ENCODE data around the gene GOLT1B. TPM values are rescaled to one million over a fixed set of nuclear protein-coding genes. Genes with fewer than 3 reads are reported as not detected.

Gene GOLT1B
- total and polyA plus RNA-seq, 2 of the 8 experiments (the other 6 are each of a cell fraction or from before 2014, with no cell fraction given): 18.3 to 38.3 TPM

GRCh38 chr12:21509768-21510167, 8.2 kb downstream of the GOLT1B start:
- Histone ChIP-seq H4K91ac (replicated peaks; ENCODE audit: insufficient read length, low read length) (no peak overlapping the region), H2AFZ (ENCODE audit: low read length) (no peak overlapping the region), H3K23me2 (ENCODE audit: low read depth, low read length) (no peaks in the 10 kb centered on the region), H3K56ac (replicated peaks; ENCODE audit: insufficient read length, low read depth, low read length) (no peak overlapping the region), H4K5ac (ENCODE audit: insufficient read length, low read depth, low read length) (no peak overlapping the region), H2BK120ac (replicated peaks; ENCODE audit: low read depth, low read length) (no peak overlapping the region), H3K9me3 (ENCODE audit: insufficient read depth in 2 of 2, low read depth in 1 of 2, low read length in 1 of 2) (no peaks in the 10 kb centered on the region), H3K4me1 (replicated peaks in 1 of 4; ENCODE audit: control insufficient read depth in 3 of 4, insufficient read depth in 4 of 4, low read length in 3 of 4) (no peaks in the 10 kb centered on the region), H3K4me2 (ENCODE audit: insufficient read depth in 1 of 2, low read depth in 2 of 2, low read length in 2 of 2) (no peak overlapping the region), H3K14ac (ENCODE audit: insufficient read length) (no peak overlapping the region), H3K18ac (ENCODE audit: extremely low read depth, low read length) (no peak overlapping the region), H2BK12ac (ENCODE audit: low read depth, low read length) (no peak overlapping the region), H3K36me3 (ENCODE audit: control insufficient read depth in 2 of 4, insufficient read depth in 4 of 4, low read length in 3 of 4) (peaks cover 0 to 24% (median 7%) of the 10 kb centered on the region in 4 experiments; a peak in 4 of 8 replicates), H3K79me1 (ENCODE audit: low read depth, low read length) (no peaks in the 10 kb centered on the region), H3K4me3 (ENCODE audit: extremely low read depth in 1 of 4, insufficient read depth in 2 of 4, low read depth in 3 of 4, low read length in 4 of 4) (no peak overlapping the region), H3K79me2 (ENCODE audit: control insufficient read depth in 1 of 2, insufficient read depth in 2 of 2, low read length in 2 of 2) (peaks cover 0 to 23% of the 10 kb centered on the region in 2 experiments; a peak in 2 of 4 replicates), H2BK15ac (ENCODE audit: low read length) (no peak overlapping the region), H3K9ac (replicated peaks in 1 of 4; ENCODE audit: extremely low read depth in 1 of 4, low read depth in 3 of 4, low read length in 3 of 4) (no peak overlapping the region), H3K27me3 (replicated peaks in 1 of 4; ENCODE audit: control insufficient read depth in 3 of 4, extremely low read depth in 1 of 4, insufficient read depth in 3 of 4, low read length in 3 of 4) (no peaks in the 10 kb centered on the region), H4K20me1 (replicated peaks in 1 of 2; ENCODE audit: control insufficient read depth in 1 of 2, insufficient read depth in 2 of 2, low read length in 2 of 2) (peaks cover 0 to 3% of the 10 kb centered on the region in 2 experiments), H2BK20ac (ENCODE audit: low read length) (no peak overlapping the region), H3K23ac (ENCODE audit: insufficient read length) (no peak overlapping the region), H3K27ac (ENCODE audit: low read depth, low read length) (no peak overlapping the region), H3K4ac (replicated peaks; ENCODE audit: insufficient read length, low read depth, low read length) (no peak overlapping the region), H4K8ac (ENCODE audit: extremely low read depth, insufficient read depth, low read length) (no peak overlapping the region), H2AK5ac (ENCODE audit: low read depth, low read length) (no peak overlapping the region), H2BK5ac (ENCODE audit: low read depth, low read length) (no peak overlapping the region)
- no peak for FAIRE-seq
- CTCF ChIA-PET (ENCODE audit: partially characterized antibody): no interaction called here
- no peak for DNase-seq (ENCODE audit: low read depth in 1 of 2, low spot score in 2 of 2)
- POLR2A ChIA-PET (ENCODE audit: partially characterized antibody): interaction anchor here (2.2 kb wide), 1 partner anchor 8 kb away, joined by 11 read pairs; the partner anchor contains the start of genes GOLT1B and RECQL
- 42% methylated on average over 2 of the region's 2 CpGs; no CpG with 5 or more reads in 1 of the 2 experiments for WGBS, 2 experiments (ENCODE audit: extremely low coverage in 1 of 2, insufficient coverage in 1 of 2, insufficient read length in 1 of 2, insufficient replicate concordance in 2 of 2, low coverage in 1 of 2, low lambda C conversion rate in 2 of 2, missing lambda C conversion rate in 1 of 2)
- TF ChIP-seq CTCF (IDR thresholded peaks at IDR 0.05; ENCODE audit: control extremely low read depth in 1 of 3, insufficient read depth in 1 of 3, low read depth in 1 of 3, low read length in 3 of 3) (no peak), KDM1A (IDR thresholded peaks at IDR 0.05; ENCODE audit: borderline replicate concordance, low read length) (no peak), BACH1 (IDR thresholded peaks at IDR 0.05; ENCODE audit: low read length) (no peak), ATF3 (IDR thresholded peaks at IDR 0.05; ENCODE audit: insufficient read depth, low read depth, low read length) (no peak), BRCA1 (IDR thresholded peaks at IDR 0.05; ENCODE audit: low read depth, low read length) (no peak), KDM4A (IDR thresholded peaks at IDR 0.05; ENCODE audit: low read depth, low read length, severe bottlenecking) (no peak), POLR2A (IDR thresholded peaks at IDR 0.05; ENCODE audit: control extremely low read depth in 1 of 2, low read depth in 2 of 2, low read length in 2 of 2) (no peak), CHD1 (IDR thresholded peaks at IDR 0.05; ENCODE audit: low read depth, low read length) (no peak), RXRA (IDR thresholded peaks at IDR 0.05; ENCODE audit: insufficient read depth, low read depth, low read length) (no peak), EP300 (IDR thresholded peaks at IDR 0.05; ENCODE audit: borderline replicate concordance in 1 of 2, low read depth in 2 of 2, low read length in 2 of 2) (no peak), SIN3A (conservative IDR thresholded peaks at IDR 0.05 in 1 of 2, IDR thresholded peaks at IDR 0.05 in 1 of 2; ENCODE audit: low read depth in 1 of 2, low read length in 2 of 2) (no peak)

Measured in H1 (cell line).